Astrocyte of the cerebellum (primary cell): ENCODE data around the gene ALDH7A1.

Experiments
- DNase-seq: peaks from one replicate; pipeline ENCODE4 v3.0.0-alpha.2; 2011; ENCODE audit warnings: low read depth
- H3K4me3 ChIP-seq: 2 replicates; pipeline ENCODE4 v1.5.1; 2011; ENCODE audit warnings: mild to moderate bottlenecking, low read depth, low read length, moderate library complexity
- CTCF ChIP-seq: IDR thresholded peaks from 2 replicates; pipeline ENCODE4 v1.5.1; 2012; ENCODE audit warnings: low read length, low read depth, moderate library complexity, mild to moderate bottlenecking; ENCODE audit errors: missing control alignments
- in situ Hi-C: cut with HindIII; loops from 2 replicates; pipeline ENCODE4 v1.10.0; 2017; ENCODE audit warnings: low sequenced_read_pairs

The ALDH7A1 gene

GRCh38 chr5:126497506-126497905, 97.5 kb downstream of the ALDH7A1 start:
- H3K4me3 ChIP-seq: no peak overlapping the region
- in situ Hi-C loops: no loop called here
- DNase-seq: no peak
- TF ChIP-seq CTCF: no peak

- H3K4me3 ChIP-seq: no peak overlapping the region
- no peak for TF ChIP-seq CTCF
- no peak for DNase-seq
- in situ Hi-C loops: no loop called here
These were observed 100.6 kb downstream of the ALDH7A1 start for GRCh38 chr5:126494393-126494792.

GRCh38 chr5:126492939-126493338, 102.1 kb downstream of the ALDH7A1 start:
- TF ChIP-seq CTCF: peak; percentile 21
- no peak for DNase-seq
- no peak overlapping the region for H3K4me3 ChIP-seq
- in situ Hi-C loops: no loop called here

- H3K4me3 ChIP-seq: no peak overlapping the region
- TF ChIP-seq CTCF: peak; percentile 54
- in situ Hi-C loops: no loop called here
- DNase-seq: peak; percentile 91
These were observed 104.7 kb downstream of the ALDH7A1 start for GRCh38 chr5:126490167-126490940.

- DNase-seq: no peak
- TF ChIP-seq CTCF: no peak
- in situ Hi-C loops: no loop called here
These were observed 106.5 kb downstream of the ALDH7A1 start for GRCh38 chr5:126488443-126489065.

GRCh38 chr5:126487596-126487995, 107.4 kb downstream of the ALDH7A1 start:
- DNase-seq: no peak
- no peak for TF ChIP-seq CTCF
- in situ Hi-C loops: no loop called here
- no peak overlapping the region for H3K4me3 ChIP-seq

More at GRCh38 chr5:126488443-126489065, 106.5 kb downstream of the ALDH7A1 start:
- no peak overlapping the region for H3K4me3 ChIP-seq
